ENCODE data around the gene RAB36.
A peak's percentile ranks its signal among the peaks of the same experiment; 100 is the strongest.

GRCh38 chr22:23213022-23213555, 67.8 kb downstream of the RAB36 start:
- TF ChIP-seq POLR2A (IDR thresholded peaks at IDR 0.05) (no peak), POLR2AphosphoS5 (IDR thresholded peaks at IDR 0.05) (peak in 1 of 3 donors; percentile 36)

All from spleen (tissue), 3 donors.